Thyroid gland (tissue), 4 donors: ENCODE measurements around the gene INTS15. TPM values are rescaled to one million over a fixed set of nuclear protein-coding genes. Genes with fewer than 3 reads are reported as not detected.

ENCODE experiments used
- DNase-seq, 2 donors: peaks; one replicate each; pipeline ENCODE4 v3.0.0-alpha.2; 2019
- H3K27ac ChIP-seq, 3 donors: fragments of 200-600 bp; sonication (generic); 1 replicate in 2 of 3; 2 replicates in 1 of 3; pipeline ENCODE4 v1.5.1; 2016 to 2019; ENCODE audit warnings: mild to moderate bottlenecking in 1 of 3, moderate library complexity in 1 of 3
- H3K27me3 ChIP-seq: fragments of 200-600 bp; sonication (generic); one replicate; pipeline ENCODE4 v1.5.1; 2019
- H3K36me3 ChIP-seq, 2 donors: fragments of 200-600 bp; sonication (generic); one replicate each; pipeline ENCODE4 v1.5.1; 2016 to 2019
- H3K4me1 ChIP-seq, 2 donors: fragments of 200-600 bp; sonication (generic); one replicate each; pipeline ENCODE4 v1.5.1; 2017 to 2019
- H3K4me3 ChIP-seq, 3 donors: fragments of 200-600 bp; sonication (generic); replicated peaks in 1 of 3; 1 replicate in 2 of 3; 2 replicates in 1 of 3; pipeline ENCODE4 v1.5.1; 2016; ENCODE audit warnings: mild to moderate bottlenecking in 1 of 3
- H3K9me3 ChIP-seq: fragments of 200-600 bp; sonication (generic); one replicate; pipeline ENCODE4 v1.5.1; 2017
- CTCF ChIP-seq, 6 experiments: fragments of 200-600 bp in 3 of 6; fragments of 450-650 bp in 3 of 6; sonication (generic) in 3 of 6; IDR thresholded peaks; one replicate each; pipeline ENCODE4 v1.5.1; 2016 to 2019; ENCODE audit warnings: antibody characterized with exemption in 6 of 6, mild to moderate bottlenecking in 2 of 6, inconsistent platforms in 1 of 6, moderate library complexity in 1 of 6
- POLR2A ChIP-seq, 2 donors: fragments of 450-650 bp; IDR thresholded peaks; one replicate each; pipeline ENCODE4 v1.6.1; 2017; ENCODE audit warnings: antibody characterized with exemption in 2 of 2, mild to moderate bottlenecking in 2 of 2, moderate library complexity in 1 of 2
- WGBS, 2 donors: methylation state at CpG; one replicate each; pipeline ENCODE4 v1.1.5; 2017; 5-methylcytosine and 5-hydroxymethylcytosine counted together
- intact Hi-C: fragments of 100-400 bp; cut with DNase I; formaldehyde crosslinking; loops from one replicate; pipeline ENCODE4 v1.15.1; 2023
- total RNA-seq, 4 donors: library from RNA; depleted of rRNA; stranded (reverse); fragments of >200 nt; gene quantifications; one replicate each; pipeline ENCODE4 v1.2.3, GENCODE V29; 2016

Gene INTS15
- total RNA-seq, 4 donors from 2014 or later, result 22.7 to 42.9 (median 31.9) TPM

- Histone ChIP-seq H3K27me3 (no peaks in the 10 kb centered on the region), H3K4me3 (no peak overlapping the region), H3K9me3 (no peaks in the 10 kb centered on the region), H3K4me1 (peaks cover 5 to 16% of the 10 kb centered on the region in 2 donors), H3K36me3 (peaks cover 26 to 27% of the 10 kb centered on the region in 2 donors), H3K27ac (no peak overlapping the region)
- 93 to 96% methylated on average over 7 to 12 of the region's 12 CpGs for WGBS, 2 donors
- intact Hi-C loops, result loop anchor here (10.0 kb wide), 1 partner anchor 54 kb away; the partner anchor contains the start of gene ZNF12
- no peak for TF ChIP-seq POLR2A (IDR thresholded peaks at IDR 0.05)
- no peak for TF ChIP-seq CTCF (IDR thresholded peaks at IDR 0.05)
- no peak for DNase-seq
Measured at GRCh38 chr7:6650521-6651011, 60.7 kb downstream of the INTS15 start.

DNA sequence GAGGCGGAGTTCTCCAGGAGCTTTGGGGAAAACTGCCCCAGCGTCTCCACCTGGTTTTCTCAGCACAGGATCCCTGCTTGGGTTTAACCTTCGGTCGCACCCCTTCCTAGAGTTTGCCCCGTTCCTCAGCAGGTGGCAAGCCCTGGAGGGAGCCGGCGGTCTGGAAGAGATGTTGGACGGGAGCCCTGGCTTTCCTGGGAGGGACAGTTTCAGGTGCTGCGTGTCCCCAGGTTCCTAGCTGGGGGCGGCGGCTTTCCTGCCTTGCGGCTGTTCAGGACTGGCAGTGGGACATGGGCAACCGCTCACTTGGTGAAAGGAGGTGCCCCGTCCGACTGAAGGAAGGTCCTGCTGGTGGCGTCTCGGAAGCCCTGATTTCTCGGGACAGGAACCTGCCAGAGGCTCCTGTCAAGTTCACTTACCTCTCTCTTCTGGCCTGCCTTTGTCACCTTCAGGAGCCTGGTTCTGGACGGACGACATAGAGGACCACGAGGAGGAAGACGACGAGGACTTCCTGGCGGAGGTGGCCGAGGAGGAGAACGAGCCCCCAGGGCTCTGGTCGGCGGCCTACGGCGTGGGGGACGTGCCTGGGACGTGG lies 62.1 kb downstream of the INTS15 start:
- intact Hi-C loops, result loop anchor here (10.0 kb wide), 1 partner anchor 53 kb away; the partner anchor contains the start of gene ZNF12
- TF ChIP-seq CTCF (IDR thresholded peaks at IDR 0.05), result no peak
- Histone ChIP-seq H3K4me1 (peaks cover 2 to 6% of the 10 kb centered on the region in 2 donors), H3K27me3 (no peaks in the 10 kb centered on the region), H3K4me3 (no peak overlapping the region), H3K27ac (no peak overlapping the region), H3K9me3 (no peaks in the 10 kb centered on the region), H3K36me3 (peaks cover 20 to 27% of the 10 kb centered on the region in 2 donors)
- no peak for DNase-seq
- 96 to 97% methylated on average over 23 to 32 of the region's 32 CpGs for WGBS, 2 donors

DNA sequence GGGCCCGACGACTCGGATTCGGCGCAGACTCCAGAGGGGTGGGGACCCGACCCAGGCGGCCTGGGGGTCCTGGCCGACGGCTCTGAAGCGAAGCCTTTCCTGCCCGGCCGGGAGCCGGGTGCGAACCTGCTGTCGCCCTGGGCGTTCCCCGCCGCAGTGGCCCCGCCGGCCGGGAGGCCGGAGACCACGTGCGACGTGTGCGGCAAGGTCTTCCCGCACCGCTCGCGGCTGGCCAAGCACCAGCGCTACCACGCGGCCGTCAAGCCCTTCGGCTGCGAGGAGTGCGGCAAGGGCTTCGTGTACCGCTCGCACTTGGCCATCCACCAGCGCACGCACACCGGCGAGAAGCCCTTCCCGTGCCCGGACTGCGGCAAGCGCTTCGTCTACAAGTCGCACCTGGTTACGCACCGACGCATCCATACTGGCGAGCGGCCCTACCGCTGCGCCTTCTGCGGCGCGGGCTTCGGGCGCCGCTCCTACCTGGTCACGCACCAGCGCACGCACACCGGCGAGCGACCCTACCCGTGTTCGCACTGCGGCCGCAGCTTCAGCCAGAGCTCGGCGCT lies 62.7 kb downstream of the INTS15 start:
- Histone ChIP-seq H3K9me3 (no peaks in the 10 kb centered on the region), H3K4me3 (no peak overlapping the region), H3K27me3 (no peaks in the 10 kb centered on the region), H3K4me1 (no peaks in the 10 kb centered on the region), H3K36me3 (peaks cover 20 to 27% of the 10 kb centered on the region in 2 donors), H3K27ac (no peak overlapping the region)
- no peak for DNase-seq
- 97 to 98% methylated on average over 48 to 75 of the region's 75 CpGs for WGBS, 2 donors
- intact Hi-C loops, result loop anchor here (10.0 kb wide), 1 partner anchor 52 kb away; the partner anchor contains the start of gene ZNF12
- TF ChIP-seq POLR2A (IDR thresholded peaks at IDR 0.05), result no peak
- no peak for TF ChIP-seq CTCF (IDR thresholded peaks at IDR 0.05)

- no peak overlapping the region for H3K27ac ChIP-seq
- TF ChIP-seq CTCF (IDR thresholded peaks at IDR 0.05) (no peak), POLR2A (IDR thresholded peaks at IDR 0.05) (no peak)
- H3K9me3 ChIP-seq, result no peaks in the 10 kb centered on the region
- WGBS, 2 donors, result 94 to 95% methylated on average over 88 to 131 of the region's 146 CpGs
- no peak for DNase-seq
- no peaks in the 10 kb centered on the region for H3K27me3 ChIP-seq
- H3K4me1 ChIP-seq, result no peaks in the 10 kb centered on the region
- intact Hi-C loops, result loop anchor here (10.0 kb wide), 1 partner anchor 51 kb away; the partner anchor contains the start of gene ZNF12
- peaks cover 20 to 27% of the 10 kb centered on the region in 2 donors for H3K36me3 ChIP-seq
- H3K4me3 ChIP-seq, result no peak overlapping the region
Measured at GRCh38 chr7:6653071-6654003, 63.5 kb downstream of the INTS15 start.
